ENCODE measurements around the gene PPFIBP1.

GRCh38 chr12:27551172-27551840, 27.3 kb downstream of the PPFIBP1 start:
- TF ChIP-seq CTCF (IDR thresholded peaks at IDR 0.05) (no peak), POLR2A (IDR thresholded peaks at IDR 0.05) (no peak)
